Stimulated activated CD8-positive, alpha-beta memory T cell treated with anti-CD3 and anti-CD28 coated beads, Interleukin-7, amount 100 ng/mL, for 48 hours (primary cell): Measurements from ENCODE around the gene GPR55.
A peak's percentile ranks its signal among the peaks of the same experiment; 100 is the strongest.

ENCODE experiments used
- DNase-seq, 2 donors: peaks; one replicate each; pipeline ENCODE4 v3.0.0-alpha.2; 2020; ENCODE audit warnings: low read depth in 1 of 2; ENCODE audit errors: extremely low read depth in 1 of 2

Gene GPR55

DNA sequence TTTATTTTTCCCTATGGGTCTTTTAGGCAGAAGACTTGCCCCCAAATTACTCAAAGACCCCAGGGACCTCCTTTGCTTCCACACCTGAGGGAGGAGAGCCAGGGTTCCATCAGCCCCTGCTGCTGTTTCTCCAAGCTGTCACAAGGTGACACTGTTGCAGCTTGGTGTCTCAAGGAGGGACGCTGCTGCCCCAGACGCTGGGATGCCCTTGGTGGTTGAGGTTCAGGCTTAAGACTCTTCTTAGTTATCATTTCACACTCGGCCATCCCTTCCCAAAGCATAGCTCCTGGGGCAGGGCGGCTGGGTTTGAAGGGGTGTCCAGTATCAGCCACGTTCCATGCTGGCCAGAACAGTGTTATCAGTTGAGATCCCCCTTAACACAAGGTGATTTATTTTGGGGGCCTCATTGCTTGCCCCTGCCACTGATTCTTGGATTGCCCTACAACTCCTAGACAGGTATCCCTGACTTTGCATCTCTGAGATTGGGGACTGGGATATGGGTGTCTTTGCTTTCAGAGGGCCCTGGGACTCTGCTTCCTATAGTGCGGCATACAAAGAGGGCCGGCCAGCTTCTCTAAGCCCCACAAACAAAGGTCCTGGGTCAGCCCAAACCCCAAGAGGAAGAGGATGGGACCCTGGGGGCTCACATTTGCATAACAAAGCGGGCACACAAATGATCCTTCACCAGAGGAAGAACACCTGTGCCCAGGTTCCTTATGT is 22.7 kb downstream of the GPR55 start:
- DNase-seq: peak in 1 of 2 donors; percentile 27

DNA sequence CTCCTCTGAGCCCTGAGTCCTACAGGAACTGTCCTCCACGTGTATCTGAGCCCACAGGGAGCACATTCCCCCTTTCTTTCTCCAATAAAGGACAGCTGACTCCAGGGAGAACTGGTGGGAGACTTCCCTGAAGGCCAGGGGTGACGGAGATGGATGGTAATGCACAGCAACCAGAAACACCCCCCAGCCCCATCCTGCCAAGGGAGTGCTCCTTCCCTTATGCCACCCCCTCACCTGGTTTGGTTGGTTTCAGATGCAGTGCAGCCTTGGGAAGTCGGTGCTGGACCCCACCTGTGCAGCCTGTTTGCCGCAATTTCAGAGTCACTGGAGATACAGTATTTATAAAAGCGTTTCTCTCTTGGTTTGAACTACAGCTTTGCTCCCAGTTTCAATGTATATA is 24.0 kb downstream of the GPR55 start:
- DNase-seq: no peak

DNA sequence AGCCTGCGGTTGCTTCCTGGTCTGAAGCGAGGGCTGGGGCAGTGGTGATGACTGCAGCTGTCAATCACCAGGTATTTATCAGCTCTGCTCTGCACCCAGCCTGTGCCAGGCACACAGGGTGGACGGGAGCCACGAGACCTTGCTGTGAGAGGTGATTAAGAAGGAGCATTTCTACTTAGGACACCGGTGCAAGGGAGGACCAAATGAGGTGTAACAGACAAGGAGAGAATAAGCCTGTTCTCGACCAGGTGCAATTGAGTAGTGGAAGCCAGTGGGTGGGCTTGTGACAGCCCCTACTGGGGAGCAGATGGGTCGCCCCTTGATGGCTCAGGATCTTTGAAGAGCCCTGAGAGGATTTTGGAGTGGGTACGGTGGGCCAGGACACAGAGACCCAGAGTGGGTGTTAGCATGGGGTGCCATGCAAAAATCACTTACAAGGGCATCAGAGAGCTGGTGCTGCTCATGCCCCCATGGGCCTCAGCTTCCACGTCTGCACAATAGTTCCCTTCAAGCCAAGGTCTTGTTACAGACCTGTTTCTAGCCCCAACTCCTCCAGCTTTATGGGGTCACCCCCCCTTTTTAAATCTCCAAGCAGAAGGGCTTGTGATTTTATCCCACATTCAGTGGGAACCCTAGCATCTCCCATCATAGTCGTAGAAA is 24.6 kb downstream of the GPR55 start:
- no peak for DNase-seq

DNA sequence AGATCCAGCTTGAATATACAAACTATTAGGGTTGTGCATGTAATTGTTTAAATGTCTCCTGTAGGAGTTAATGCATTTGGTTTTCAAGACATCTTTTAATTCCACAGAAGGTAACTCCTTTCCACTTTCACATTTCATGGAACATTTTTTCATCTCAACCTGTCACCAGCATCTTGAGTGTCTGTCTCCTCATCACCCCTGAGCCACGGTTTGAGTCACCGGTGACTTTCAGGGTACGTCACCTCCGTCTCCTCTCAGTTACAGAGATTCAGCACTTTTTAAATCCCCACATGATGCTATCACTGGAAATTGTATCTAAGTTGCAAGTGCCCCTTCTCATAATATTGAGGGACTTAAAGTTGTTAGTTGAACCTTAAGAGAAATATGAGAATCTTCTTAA is 25.3 kb downstream of the GPR55 start:
- peak in 1 of 2 donors; percentile 73 for DNase-seq

DNA sequence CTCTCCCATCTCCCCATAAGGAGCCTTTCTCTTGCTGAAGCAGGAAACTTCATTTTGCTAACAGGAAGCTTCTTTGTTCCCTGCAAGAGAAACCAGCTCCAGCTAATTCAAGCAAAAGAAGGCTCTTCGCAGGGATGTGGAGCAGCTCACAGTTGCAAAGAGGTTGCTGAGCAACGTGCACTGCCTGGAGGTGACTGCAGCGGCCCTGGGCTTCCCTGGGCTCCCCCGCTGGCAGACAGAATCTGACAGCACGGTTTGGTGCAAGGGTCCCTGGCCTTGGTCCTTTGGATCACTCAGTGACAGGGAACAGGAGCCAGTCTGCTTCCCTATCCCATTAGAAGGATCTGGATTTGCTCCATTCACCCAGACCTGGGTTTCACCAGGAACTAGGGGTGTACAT is 25.8 kb downstream of the GPR55 start:
- no peak for DNase-seq

DNA sequence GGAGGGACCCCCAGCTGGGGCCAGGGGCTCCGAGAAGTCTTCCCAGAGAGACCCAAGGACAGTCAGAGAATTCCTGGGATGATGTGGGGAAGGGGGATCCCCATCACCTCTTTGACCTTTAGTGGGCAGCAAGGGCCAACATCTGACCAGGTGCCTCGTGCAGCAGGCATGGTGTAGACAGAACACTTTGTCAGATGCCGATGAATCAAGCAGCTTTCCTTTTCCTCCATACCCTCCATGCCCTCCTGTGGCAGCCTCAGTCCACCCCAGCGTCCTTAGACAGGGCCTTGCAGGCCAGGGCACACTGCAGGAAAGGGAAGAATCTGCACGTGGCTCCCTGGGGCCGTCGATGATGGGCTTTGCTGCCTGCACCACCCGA is 26.3 kb downstream of the GPR55 start:
- no peak for DNase-seq

DNA sequence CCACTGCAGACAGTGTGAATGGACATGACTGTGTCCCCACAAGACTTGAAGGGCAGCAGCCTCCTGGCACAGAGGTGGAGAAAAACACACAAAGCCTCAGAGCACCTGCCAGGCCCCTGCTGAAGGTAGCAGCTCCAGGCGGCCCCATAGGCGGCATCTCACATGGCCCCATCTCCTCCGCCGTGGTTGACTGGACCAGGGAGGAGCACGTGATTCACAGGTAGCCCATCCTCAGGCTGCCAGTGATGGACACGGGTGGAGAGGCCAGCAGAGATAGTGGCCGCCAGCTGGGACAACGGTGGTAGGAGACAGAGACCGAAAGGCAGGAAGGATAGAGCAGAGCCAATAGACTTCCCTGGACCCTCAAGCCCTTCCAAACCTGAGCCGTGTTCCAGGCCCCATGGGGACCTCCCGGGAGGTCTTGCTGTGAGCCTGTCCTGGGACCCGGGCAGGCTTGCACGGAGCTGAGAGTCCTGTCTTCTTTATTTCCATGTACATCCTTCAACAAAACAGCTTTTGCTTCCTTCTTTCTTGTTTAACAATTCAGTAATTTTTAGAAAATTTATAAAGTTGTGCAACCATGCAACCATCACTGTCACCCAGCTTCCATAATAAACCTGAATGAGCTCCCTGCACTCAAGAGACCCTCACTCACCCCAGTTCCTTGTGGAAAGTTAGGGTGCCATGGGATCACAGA is 26.9 kb downstream of the GPR55 start:
- no peak for DNase-seq

DNA sequence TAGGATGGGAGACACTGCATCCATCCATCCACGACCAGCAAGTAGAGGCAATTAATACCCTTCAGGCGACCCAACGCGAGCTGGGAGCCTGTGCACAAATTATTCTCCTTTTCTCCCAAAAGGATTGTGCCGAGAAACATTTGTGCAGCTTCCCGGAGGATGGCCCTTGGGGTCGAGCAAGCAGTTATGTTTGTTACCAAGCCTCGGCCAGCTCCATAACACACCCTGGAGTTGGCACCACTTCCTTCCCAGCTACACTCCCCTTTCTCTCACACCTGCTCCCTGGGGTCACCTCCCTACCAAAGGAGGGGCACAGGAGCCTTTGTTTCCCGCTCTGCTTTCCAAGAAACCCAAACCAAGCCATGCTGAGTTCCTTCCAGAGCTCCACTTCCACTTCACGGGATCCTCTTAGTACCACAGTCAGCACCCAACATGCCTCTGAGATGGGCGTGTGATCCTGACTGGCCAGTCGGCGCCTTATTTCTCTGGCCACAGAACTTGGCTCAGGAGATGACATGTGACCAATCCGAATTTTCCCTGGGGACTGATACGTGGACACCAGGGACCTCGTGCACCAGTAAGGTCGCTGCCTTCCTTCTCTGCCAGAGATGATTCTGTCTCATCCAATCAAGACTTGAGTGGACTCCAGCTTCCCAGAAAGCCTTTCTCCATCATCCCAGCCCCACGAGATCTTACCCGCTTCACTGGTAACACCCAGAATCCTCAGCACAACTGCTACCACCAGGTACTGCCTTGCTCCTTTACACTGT is 28.5 kb downstream of the GPR55 start:
- no peak for DNase-seq

DNA sequence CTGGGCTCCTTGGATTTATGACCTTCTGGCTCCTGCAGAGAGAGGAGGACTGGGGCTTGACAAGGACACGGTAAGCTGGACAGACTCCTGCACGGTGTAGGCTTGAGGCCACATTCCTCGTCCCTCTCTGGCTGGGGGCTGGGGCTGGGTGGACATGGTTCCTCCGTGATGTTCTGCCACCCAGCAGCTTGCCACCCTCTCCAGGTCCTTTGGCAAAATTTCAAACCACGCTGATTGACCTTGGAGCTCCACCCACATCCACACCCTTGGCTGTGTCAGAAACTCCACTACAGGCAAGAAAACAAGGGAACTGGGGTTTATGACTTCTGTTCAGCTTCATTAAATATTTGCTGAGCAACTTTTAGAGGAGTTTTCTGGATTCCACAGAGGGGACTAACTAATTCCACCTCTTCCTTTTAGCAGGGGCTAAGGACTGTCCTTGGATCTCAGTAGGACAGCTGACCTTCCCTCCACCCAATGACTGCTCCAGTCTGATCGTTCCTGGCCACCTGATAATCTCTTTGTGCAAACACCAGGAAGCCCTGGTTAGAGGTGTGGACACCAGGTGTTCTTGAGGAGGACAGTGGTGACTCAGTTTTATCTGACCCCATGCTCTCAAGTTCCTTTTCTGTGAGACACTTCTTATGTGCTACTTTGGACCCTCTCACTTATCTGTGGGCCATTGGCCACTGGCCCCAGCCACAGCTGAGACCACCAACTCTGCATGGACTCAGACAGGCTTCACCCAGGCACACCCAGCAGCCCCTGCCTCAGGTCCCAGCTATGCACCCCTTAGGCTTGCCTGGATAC is 29.3 kb downstream of the GPR55 start:
- no peak for DNase-seq

DNA sequence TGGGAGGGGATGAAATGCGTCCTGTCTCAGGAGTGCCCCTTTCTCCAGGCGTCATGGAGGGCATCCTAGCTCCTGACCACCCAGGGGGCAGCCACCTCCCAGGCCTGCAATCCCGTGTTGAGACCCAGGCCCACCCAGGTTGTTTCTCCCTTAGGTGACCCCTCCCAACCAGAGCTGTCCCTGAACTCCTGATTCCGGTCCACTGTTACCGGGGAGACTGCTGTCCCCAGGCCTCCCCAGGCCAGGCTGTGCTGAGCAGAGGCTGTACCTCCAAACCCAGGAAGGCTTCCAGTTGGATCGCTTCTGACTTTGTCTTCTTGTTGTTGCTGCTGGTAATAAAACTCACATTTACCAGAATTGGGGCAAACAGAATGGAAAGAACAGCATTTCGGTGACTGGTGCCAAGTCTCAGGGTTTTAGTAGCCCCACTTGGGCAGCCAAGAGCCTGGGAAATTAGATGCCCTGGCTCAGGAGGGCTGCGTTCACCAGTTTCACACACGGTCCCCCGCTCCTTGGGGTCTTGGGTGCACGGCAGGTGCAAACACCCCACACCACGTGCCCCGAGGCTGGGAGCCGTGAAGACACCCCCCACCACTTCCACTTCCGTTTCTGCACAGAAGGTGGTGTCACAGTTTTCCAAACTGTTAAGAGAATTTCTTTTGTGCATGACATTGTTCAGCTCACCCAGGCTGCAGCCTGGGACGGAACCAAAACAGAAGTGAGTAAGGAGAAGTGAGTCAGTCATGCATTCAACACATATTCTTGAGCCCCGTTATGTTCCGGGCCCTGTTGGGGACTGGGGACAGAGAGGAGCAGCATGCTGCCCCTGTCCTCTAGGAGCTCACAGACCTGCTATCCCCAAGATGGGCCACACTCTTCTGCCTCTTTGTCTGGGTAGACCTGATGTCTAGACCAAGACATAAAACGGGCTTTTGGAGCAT is 30.9 kb downstream of the GPR55 start:
- DNase-seq: no peak

DNA sequence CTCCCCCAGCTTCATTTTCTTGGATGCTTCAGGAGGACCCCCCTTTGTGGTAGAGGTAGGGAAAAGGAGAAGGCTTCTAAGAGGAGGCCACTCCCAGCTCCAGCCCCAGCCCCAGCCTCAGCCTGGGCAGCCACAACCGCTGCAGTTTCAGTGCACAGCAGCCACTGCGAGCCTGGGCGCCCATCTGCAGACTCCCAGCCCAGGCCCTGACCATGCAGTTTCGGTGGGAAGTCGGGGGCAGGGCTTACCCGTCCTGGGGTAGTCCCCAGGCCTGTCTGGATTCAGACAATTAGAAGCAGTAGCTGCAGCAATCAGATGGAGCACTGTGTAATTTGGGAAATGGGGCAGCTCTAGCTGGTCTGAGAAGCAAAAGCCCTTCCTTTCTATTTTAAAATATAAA is 31.7 kb downstream of the GPR55 start:
- DNase-seq: no peak

DNA sequence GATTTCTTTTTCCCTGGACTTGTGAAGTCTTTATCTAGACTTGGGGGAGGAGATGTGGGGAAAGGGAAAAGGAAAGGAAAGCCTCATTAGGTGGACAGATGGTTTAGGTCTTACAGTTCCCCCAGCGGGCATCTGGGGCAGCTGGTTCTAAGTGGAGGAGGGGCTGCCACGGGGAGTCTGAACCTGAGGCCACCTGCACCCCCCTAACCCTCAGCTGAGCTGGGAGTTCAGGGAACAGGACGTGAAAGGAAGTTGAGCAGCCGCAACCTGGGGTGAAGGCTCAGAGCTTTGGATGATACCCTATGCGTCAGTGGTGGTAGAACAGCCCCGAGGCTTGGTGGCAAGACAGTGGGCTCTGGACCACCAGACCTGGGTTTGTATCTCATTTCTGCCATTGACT is 33.5 kb downstream of the GPR55 start:
- no peak for DNase-seq

DNA sequence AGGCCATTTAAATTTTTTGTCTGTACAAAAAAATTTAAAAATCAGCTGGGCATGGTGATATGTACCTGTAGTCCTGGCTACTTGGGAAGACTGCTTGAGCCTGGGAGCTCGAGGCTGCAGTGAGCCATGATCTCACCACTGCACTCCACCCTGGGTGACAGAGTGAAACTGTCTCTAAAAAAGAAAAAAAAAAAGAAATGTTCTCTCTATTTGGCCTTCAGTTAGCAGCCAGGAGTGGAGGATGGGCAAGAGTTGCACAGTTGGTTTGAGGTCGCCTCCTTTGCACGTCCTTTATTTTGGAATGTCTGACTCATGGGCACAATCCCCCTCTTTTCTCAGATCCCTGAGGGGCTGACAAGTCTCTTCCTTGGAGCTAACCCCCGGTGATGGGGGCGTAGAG is 34.0 kb downstream of the GPR55 start:
- no peak for DNase-seq

DNA sequence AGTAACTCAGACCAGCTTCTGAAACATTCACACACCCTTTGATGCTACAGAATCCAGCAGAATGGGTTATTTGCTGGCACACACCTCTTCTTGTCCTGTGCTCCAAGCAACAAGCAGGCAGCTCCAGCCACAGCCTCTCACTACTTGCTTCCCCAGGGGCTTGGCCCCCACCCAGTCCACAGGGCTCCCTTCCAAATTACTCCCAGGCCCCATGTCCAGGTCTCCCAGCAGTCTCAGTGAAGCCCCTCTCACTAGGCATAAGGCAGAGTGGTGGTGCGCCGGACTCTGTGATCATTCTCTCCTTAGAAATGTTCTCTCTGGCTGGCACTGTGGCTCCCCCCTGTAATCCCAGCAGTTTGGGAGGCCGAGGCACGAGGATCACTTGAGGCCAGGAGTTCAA is 34.4 kb downstream of the GPR55 start:
- DNase-seq: no peak

DNA sequence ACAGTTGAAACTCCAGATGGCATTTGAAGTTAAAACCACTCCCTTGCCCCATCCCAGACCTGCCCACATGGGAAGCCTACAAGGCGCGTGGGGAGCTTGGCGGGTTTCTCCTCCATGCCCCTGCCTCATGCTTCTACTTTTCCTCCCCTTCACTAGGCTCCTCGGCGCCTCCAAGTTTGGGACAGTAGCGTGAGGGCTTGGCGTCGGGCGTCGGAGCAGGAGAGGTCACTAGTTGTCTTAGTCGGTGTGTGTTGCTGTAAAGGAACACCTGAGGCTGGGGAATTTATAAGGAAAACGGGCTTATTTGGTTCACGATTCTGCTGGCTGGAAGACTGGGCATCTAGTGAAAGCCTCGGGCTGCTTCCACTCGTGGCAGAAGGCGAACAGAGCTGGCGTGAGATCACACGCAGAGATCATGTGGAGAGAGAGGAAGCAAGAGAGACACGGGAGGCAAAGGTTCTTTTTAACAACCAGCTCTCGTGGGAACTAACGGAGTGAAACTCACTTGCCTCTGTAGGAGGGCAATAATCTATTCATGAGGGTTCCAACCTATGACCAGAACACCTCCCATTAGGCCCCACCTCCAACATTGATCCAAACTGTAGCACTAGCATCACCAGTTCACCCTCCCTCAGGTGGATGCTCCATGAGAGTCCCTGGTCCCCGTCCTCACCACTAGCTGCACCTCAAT is 35.0 kb downstream of the GPR55 start:
- DNase-seq: no peak

DNA sequence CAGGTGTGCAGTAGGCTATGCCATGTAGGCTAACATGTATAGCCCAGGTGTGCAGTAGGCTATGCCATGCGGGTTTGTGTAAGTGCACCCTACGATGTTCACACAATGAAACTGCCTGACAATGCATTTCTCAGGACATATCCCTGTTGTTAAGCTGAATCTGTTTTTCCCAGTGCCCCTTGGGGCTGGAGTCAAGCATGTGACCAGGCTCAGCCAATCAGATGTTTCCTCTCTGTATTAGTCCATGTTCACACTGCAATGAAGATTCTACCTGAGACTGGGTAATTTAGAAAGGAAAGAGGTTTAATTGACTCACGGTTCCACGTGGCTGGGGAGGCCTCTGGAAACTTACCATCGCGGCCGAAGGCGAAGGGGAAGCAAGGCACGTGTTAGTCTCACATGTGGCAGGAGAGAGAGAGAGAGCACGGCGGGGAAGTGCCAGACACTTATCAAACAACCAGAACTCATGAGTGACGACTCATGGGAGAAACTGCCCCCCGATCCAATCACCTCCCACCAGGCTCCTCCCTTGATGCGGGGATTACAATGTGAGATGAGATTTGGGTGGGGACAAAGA is 36.1 kb downstream of the GPR55 start:
- DNase-seq: no peak

DNA sequence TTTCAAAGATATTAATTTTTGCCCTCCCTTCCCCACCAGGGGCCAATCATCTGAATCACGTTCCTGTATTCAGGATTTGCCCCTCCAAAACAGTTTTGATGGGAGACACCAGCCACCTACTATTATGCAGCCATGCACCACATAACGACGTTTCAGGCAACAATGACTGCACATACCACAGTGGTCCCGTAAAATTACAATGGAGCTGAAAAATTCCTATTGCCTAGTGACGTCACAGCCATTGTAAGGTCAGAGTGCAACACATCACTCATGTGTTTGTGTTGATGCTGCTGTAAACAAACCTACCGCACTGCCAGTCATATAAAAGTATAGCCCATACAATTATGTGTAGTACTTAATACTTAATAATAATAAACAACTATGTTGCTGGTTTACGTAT is 37.7 kb downstream of the GPR55 start:
- no peak for DNase-seq

DNA sequence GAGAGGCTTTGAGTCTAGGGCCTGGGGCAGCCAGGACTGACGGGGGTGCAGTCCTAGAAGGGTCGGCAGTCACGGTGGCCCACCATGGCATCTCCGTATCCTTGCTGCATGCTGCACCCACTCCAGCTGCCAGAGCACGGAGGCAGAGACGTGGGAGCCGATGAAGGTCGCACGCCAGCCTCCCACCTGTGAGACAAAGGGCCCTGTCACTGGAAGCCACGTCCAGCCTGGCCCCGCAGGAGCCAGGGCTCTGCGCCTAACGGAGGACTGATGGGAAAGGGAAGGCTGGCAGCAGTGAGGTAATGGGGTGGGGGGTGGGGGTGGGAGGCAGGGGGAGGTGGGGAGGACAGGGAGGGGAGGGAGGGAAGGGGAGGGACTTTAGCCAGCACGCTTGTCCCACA is 38.4 kb downstream of the GPR55 start:
- DNase-seq: no peak

DNA sequence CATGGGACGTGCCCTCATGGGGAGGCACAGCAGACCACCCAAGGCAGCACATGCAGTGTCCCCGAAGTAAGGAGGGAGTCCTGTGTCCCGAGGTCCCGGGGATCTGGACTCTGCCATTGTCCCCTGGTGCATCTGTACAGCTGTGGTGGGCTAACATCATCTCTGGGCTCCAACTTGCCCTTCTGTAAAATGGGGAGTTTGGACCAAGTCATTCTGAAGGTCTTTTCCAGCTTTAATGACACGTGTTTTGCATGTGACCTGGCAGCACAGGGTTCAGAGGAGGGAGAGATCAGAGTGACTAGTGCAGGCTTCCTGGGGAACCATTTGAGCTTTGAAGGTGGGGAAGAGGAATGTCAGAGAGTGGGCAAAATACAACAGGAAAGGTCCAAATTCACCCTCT is 38.8 kb downstream of the GPR55 start:
- DNase-seq: no peak
